ENCODE measurements around the gene PCNX2.

PCNX2 gene

DNA sequence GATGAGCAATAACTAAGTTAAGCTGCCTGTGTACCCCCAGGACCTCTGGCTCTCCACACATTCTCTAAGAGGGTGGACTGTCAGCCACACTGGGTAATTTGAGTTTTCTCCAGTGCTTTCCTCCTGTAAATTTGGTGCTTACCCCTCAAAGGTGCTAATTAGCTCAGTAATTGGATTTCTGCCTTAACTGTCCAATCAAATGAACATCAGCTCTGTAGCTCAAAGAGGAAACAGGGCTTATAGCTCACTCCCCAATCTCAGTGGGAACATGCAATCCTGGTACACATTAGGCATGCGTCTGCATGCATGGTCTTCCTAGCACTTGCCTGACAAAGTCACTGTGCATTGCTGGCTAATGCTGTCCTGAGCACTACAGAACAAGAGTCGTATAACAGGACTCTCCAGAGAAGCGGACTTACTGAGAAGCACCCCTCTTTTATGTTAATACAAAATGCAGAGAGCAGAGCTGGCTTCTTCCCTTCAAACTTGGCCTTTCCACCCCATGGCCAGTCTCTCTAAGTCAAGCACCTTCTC lies 235.0 kb downstream of the PCNX2 start:
- TF ChIP-seq ZFP3 (CRISPR knock-in tag; IDR thresholded peaks at IDR 0.05) (no peak), ZNF565 (CRISPR knock-in tag; conservative IDR thresholded peaks at IDR 0.05; ENCODE audit: low read depth) (no peak), TOX (CRISPR knock-in tag; IDR thresholded peaks at IDR 0.05; ENCODE audit: borderline replicate concordance) (no peak), ZNF8 (CRISPR knock-in tag; IDR thresholded peaks at IDR 0.05) (no peak), TCF4 (CRISPR knock-in tag; IDR thresholded peaks at IDR 0.05; ENCODE audit: borderline replicate concordance) (no peak), PPARA (CRISPR knock-in tag; IDR thresholded peaks at IDR 0.05; ENCODE audit: borderline replicate concordance) (no peak), ARNTL (CRISPR knock-in tag; IDR thresholded peaks at IDR 0.05; ENCODE audit: borderline replicate concordance, low read depth) (no peak), CSDC2 (CRISPR knock-in tag; IDR thresholded peaks at IDR 0.05) (no peak), OSR1 (CRISPR knock-in tag; IDR thresholded peaks at IDR 0.05) (no peak), ZNF70 (CRISPR knock-in tag; IDR thresholded peaks at IDR 0.05) (no peak), ZC3H10 (CRISPR knock-in tag; IDR thresholded peaks at IDR 0.05) (no peak), GLIS3 (CRISPR knock-in tag; IDR thresholded peaks at IDR 0.05) (no peak)
- TF ChIP-seq, protein P1, sequence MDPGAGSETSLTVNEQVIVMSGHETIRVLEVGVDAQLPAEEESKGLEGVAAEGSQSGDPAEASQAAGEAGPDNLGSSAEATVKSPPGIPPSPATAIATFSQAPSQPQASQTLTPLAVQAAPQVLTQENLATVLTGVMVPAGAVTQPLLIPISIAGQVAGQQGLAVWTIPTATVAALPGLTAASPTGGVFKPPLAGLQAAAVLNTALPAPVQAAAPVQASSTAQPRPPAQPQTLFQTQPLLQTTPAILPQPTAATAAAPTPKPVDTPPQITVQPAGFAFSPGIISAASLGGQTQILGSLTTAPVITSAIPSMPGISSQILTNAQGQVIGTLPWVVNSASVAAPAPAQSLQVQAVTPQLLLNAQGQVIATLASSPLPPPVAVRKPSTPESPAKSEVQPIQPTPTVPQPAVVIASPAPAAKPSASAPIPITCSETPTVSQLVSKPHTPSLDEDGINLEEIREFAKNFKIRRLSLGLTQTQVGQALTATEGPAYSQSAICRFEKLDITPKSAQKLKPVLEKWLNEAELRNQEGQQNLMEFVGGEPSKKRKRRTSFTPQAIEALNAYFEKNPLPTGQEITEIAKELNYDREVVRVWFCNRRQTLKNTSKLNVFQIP (CRISPR knock-in tag; IDR thresholded peaks at IDR 0.05; ENCODE audit: borderline replicate concordance, low read depth) = no peak
- TF ChIP-seq, protein P2, sequence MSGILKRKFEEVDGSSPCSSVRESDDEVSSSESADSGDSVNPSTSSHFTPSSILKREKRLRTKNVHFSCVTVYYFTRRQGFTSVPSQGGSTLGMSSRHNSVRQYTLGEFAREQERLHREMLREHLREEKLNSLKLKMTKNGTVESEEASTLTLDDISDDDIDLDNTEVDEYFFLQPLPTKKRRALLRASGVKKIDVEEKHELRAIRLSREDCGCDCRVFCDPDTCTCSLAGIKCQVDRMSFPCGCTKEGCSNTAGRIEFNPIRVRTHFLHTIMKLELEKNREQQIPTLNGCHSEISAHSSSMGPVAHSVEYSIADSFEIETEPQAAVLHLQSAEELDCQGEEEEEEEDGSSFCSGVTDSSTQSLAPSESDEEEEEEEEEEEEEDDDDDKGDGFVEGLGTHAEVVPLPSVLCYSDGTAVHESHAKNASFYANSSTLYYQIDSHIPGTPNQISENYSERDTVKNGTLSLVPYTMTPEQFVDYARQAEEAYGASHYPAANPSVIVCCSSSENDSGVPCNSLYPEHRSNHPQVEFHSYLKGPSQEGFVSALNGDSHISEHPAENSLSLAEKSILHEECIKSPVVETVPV (CRISPR knock-in tag; IDR thresholded peaks at IDR 0.05) = no peak
- TF ChIP-seq, protein P3, sequence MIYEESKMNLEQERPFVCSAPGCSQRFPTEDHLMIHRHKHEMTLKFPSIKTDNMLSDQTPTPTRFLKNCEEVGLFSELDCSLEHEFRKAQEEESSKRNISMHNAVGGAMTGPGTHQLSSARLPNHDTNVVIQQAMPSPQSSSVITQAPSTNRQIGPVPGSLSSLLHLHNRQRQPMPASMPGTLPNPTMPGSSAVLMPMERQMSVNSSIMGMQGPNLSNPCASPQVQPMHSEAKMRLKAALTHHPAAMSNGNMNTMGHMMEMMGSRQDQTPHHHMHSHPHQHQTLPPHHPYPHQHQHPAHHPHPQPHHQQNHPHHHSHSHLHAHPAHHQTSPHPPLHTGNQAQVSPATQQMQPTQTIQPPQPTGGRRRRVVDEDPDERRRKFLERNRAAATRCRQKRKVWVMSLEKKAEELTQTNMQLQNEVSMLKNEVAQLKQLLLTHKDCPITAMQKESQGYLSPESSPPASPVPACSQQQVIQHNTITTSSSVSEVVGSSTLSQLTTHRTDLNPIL (CRISPR knock-in tag; IDR thresholded peaks at IDR 0.05; ENCODE audit: low read depth) = no peak
- TF ChIP-seq, protein P4, sequence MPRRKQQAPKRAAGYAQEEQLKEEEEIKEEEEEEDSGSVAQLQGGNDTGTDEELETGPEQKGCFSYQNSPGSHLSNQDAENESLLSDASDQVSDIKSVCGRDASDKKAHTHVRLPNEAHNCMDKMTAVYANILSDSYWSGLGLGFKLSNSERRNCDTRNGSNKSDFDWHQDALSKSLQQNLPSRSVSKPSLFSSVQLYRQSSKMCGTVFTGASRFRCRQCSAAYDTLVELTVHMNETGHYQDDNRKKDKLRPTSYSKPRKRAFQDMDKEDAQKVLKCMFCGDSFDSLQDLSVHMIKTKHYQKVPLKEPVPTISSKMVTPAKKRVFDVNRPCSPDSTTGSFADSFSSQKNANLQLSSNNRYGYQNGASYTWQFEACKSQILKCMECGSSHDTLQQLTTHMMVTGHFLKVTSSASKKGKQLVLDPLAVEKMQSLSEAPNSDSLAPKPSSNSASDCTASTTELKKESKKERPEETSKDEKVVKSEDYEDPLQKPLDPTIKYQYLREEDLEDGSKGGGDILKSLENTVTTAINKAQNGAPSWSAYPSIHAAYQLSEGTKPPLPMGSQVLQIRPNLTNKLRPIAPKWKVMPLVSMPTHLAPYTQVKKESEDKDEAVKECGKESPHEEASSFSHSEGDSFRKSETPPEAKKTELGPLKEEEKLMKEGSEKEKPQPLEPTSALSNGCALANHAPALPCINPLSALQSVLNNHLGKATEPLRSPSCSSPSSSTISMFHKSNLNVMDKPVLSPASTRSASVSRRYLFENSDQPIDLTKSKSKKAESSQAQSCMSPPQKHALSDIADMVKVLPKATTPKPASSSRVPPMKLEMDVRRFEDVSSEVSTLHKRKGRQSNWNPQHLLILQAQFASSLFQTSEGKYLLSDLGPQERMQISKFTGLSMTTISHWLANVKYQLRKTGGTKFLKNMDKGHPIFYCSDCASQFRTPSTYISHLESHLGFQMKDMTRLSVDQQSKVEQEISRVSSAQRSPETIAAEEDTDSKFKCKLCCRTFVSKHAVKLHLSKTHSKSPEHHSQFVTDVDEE (CRISPR knock-in tag; IDR thresholded peaks at IDR 0.05) = no peak
- ATAC-seq = no peak

DNA sequence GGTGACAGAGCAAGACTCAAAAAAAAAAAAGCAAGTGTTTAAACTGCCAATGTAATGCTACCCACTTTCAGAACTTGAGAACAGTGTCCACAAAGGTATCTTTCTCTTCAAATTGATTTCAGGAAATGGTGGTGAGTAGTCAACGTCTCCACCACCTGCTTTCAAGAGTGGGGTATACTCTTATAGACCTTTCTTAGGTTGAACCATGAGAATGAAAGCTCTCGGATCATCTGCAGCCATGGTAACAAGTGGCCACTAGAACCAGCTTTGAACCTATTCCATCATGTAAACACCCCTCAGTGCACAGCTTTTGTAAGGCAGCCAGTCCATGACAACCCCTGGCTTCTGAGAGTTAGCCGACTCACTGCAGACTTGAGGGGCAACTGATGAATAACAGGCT lies 237.7 kb downstream of the PCNX2 start:
- no peak for ATAC-seq
- no peak for TF ChIP-seq SNAI2 (CRISPR knock-in tag; IDR thresholded peaks at IDR 0.05)
- no peak for TF ChIP-seq ZNF8 (CRISPR knock-in tag; IDR thresholded peaks at IDR 0.05)
- TF ChIP-seq ISL1 (CRISPR knock-in tag; IDR thresholded peaks at IDR 0.05) = no peak
- TF ChIP-seq, protein P3 (CRISPR knock-in tag; IDR thresholded peaks at IDR 0.05; ENCODE audit: low read depth) = no peak
- no peak for TF ChIP-seq CSDC2 (CRISPR knock-in tag; IDR thresholded peaks at IDR 0.05)
- TF ChIP-seq, protein P4 (CRISPR knock-in tag; IDR thresholded peaks at IDR 0.05) = no peak
- TF ChIP-seq, protein P1 (CRISPR knock-in tag; IDR thresholded peaks at IDR 0.05; ENCODE audit: borderline replicate concordance, low read depth) = no peak
- TF ChIP-seq ZFP3 (CRISPR knock-in tag; IDR thresholded peaks at IDR 0.05) = no peak
- no peak for TF ChIP-seq TCF4 (CRISPR knock-in tag; IDR thresholded peaks at IDR 0.05; ENCODE audit: borderline replicate concordance)
- no peak for TF ChIP-seq RARB (CRISPR knock-in tag; IDR thresholded peaks at IDR 0.05)
- TF ChIP-seq, protein P5, sequence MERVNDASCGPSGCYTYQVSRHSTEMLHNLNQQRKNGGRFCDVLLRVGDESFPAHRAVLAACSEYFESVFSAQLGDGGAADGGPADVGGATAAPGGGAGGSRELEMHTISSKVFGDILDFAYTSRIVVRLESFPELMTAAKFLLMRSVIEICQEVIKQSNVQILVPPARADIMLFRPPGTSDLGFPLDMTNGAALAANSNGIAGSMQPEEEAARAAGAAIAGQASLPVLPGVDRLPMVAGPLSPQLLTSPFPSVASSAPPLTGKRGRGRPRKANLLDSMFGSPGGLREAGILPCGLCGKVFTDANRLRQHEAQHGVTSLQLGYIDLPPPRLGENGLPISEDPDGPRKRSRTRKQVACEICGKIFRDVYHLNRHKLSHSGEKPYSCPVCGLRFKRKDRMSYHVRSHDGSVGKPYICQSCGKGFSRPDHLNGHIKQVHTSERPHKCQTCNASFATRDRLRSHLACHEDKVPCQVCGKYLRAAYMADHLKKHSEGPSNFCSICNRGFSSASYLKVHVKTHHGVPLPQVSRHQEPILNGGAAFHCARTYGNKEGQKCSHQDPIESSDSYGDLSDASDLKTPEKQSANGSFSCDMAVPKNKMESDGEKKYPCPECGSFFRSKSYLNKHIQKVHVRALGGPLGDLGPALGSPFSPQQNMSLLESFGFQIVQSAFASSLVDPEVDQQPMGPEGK (CRISPR knock-in tag; IDR thresholded peaks at IDR 0.05; ENCODE audit: borderline replicate concordance) = no peak
- no peak for TF ChIP-seq ARNTL (CRISPR knock-in tag; IDR thresholded peaks at IDR 0.05; ENCODE audit: borderline replicate concordance, low read depth)
- no peak for TF ChIP-seq TOX (CRISPR knock-in tag; IDR thresholded peaks at IDR 0.05; ENCODE audit: borderline replicate concordance)
- TF ChIP-seq BACH2 (CRISPR knock-in tag; IDR thresholded peaks at IDR 0.05; ENCODE audit: borderline replicate concordance) = no peak
- TF ChIP-seq OSR1 (CRISPR knock-in tag; IDR thresholded peaks at IDR 0.05) = no peak
- TF ChIP-seq ZNF565 (CRISPR knock-in tag; conservative IDR thresholded peaks at IDR 0.05; ENCODE audit: low read depth) = no peak
- TF ChIP-seq ZFP30 (CRISPR knock-in tag; IDR thresholded peaks at IDR 0.05) = no peak
- no peak for TF ChIP-seq ESRRG (CRISPR knock-in tag; IDR thresholded peaks at IDR 0.05)
